ENCODE results near the gene TCTN3. TPM values are rescaled to one million over a fixed set of nuclear protein-coding genes. Genes with fewer than 3 reads are reported as not detected.
A peak's percentile ranks its signal among the peaks of the same experiment; 100 is the strongest.
"Not testable (repeated sequence)": the region's sequence is repeated elsewhere in the genome, so short reads cannot be mapped to it uniquely, and the experiment has no call there.

TCTN3 gene
- total RNA-seq, 1 experiment from 2014 or later: 41.7 TPM

- Histone ChIP-seq H3K4me2 (ENCODE audit: low read length) (0 out of 2 replicates have a peak overlapping the region, but pooled peaks have one; percentile 49), H3K9me2 (ENCODE audit: insufficient read depth) (no peaks in the 10 kb centered on the region), H2AFZ (ENCODE audit: low read depth, low read length, poor library complexity, severe bottlenecking) (no peak overlapping the region), H3K79me2 (ENCODE audit: insufficient read depth, low read length) (no peaks in the 10 kb centered on the region), H3K27ac (ENCODE audit: low read depth, low read length) (peak overlapping the region; percentile 47; the same call in 1 of the 2 replicates), H3K27me3 (ENCODE audit: insufficient read depth, low read length) (no peaks in the 10 kb centered on the region), H3K36me3 (ENCODE audit: control insufficient read depth in 1 of 2, insufficient read depth in 2 of 2, low read length in 2 of 2) (peaks cover 5 to 20% of the 10 kb centered on the region in 2 experiments), H3K4me1 (ENCODE audit: control insufficient read depth in 1 of 2, insufficient read depth in 2 of 2, low read length in 2 of 2) (peaks cover 20 to 22% of the 10 kb centered on the region in 2 experiments), H3K4me3 (replicated peaks in 1 of 2; ENCODE audit: low read depth in 1 of 2, low read length in 2 of 2) (no peak overlapping the region), H4K20me1 (ENCODE audit: insufficient read depth) (no peaks in the 10 kb centered on the region), H3K9me3 (ENCODE audit: control insufficient read depth in 1 of 2, insufficient read depth in 1 of 2, low read depth in 1 of 2, low read length in 2 of 2) (no peaks in the 10 kb centered on the region), H3K9ac (ENCODE audit: low read length) (no peak overlapping the region)
- no peak for TF ChIP-seq EZH2 (IDR thresholded peaks at IDR 0.05)
- no peak for TF ChIP-seq REST (IDR thresholded peaks at IDR 0.05; ENCODE audit: low read depth)
- TF ChIP-seq SRF (IDR thresholded peaks at IDR 0.05; ENCODE audit: low read depth): no peak
- TF ChIP-seq, protein P1, sequence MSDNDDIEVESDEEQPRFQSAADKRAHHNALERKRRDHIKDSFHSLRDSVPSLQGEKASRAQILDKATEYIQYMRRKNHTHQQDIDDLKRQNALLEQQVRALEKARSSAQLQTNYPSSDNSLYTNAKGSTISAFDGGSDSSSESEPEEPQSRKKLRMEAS (IDR thresholded peaks at IDR 0.05): no peak
- TF ChIP-seq CEBPB (IDR thresholded peaks at IDR 0.05; ENCODE audit: low read depth): no peak
- no peak for TF ChIP-seq SP1 (IDR thresholded peaks at IDR 0.05; ENCODE audit: low read depth)
- no peak for TF ChIP-seq FOSL1 (IDR thresholded peaks at IDR 0.05; ENCODE audit: low read depth)
- no peak for TF ChIP-seq SIN3A (IDR thresholded peaks at IDR 0.05; ENCODE audit: low read depth)
- TF ChIP-seq RAD21 (IDR thresholded peaks at IDR 0.05; ENCODE audit: low read depth): no peak
- no peak for TF ChIP-seq EZH2phosphoT487 (IDR thresholded peaks at IDR 0.05; ENCODE audit: borderline replicate concordance)
- TF ChIP-seq ZNF274 (IDR thresholded peaks at IDR 0.05; ENCODE audit: low read depth, low read length): no peak
- TF ChIP-seq ZFX (IDR thresholded peaks at IDR 0.05): no peak
- TF ChIP-seq CTCF (IDR thresholded peaks at IDR 0.05 in 2 of 3, conservative IDR thresholded peaks at IDR 0.05 in 1 of 3; ENCODE audit: borderline replicate concordance in 1 of 3, insufficient read depth in 1 of 3, low read depth in 2 of 3, low read length in 2 of 3): no peak
- no peak for DNase-seq (ENCODE audit: low read depth, low spot score)
- POLR2A ChIA-PET: no interaction called here
- ATAC-seq: no peak
- intact Hi-C loops (cut with micrococcal nuclease): no loop called here
- CTCF ChIA-PET: interaction anchor here (0.9 kb wide), 1 partner anchor 19 kb away, joined by 5 read pairs; the partner anchor contains the start of gene TCTN3
- RAD21 ChIA-PET (ENCODE audit: low non-redundant PET in 1 of 2, low total read pairs in 2 of 2, uncharacterized antibody in 2 of 2, unreplicated experiment in 2 of 2): no interaction called here
- no TSS peak for BruUV-seq (replicated peaks)
Measured at GRCh38 chr10:95674643-95675042, 19.1 kb downstream of the TCTN3 start.

DNA sequence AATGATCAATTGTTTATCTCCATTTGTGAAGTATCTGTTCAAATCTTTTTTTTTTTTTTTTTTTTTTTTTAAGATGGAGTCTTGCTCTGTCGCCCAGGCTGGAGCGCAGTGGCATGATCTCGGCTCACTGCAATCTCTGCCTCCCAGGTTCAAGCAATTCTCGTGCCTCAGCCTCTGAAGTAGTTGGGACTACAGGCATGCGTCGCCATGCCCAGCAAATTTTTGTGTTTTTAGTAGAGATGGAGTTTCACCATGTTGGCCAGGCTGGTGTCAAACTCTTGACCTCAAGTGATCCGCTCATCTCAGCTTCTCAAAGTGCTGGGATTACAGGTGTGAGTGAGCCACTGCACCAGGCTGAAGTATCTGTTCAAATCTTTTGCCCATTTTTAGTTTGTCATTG is 21.1 kb downstream of the TCTN3 start:
- H3K27ac ChIP-seq (ENCODE audit: low read depth, low read length); H3K79me2 ChIP-seq (ENCODE audit: insufficient read depth, low read length); ATAC-seq; DNase-seq (ENCODE audit: low read depth, low spot score); BruUV-seq (replicated peaks); H3K9ac ChIP-seq (ENCODE audit: low read length); H3K27me3 ChIP-seq (ENCODE audit: insufficient read depth, low read length); H3K4me2 ChIP-seq (ENCODE audit: low read length); intact Hi-C loops (cut with micrococcal nuclease); POLR2A ChIA-PET; RAD21 ChIA-PET (ENCODE audit: low non-redundant PET in 1 of 2, low total read pairs in 2 of 2, uncharacterized antibody in 2 of 2, unreplicated experiment in 2 of 2); H3K9me3 ChIP-seq (ENCODE audit: control insufficient read depth in 1 of 2, insufficient read depth in 1 of 2, low read depth in 1 of 2, low read length in 2 of 2); H4K20me1 ChIP-seq (ENCODE audit: insufficient read depth); H3K4me3 ChIP-seq (replicated peaks in 1 of 2; ENCODE audit: low read depth in 1 of 2, low read length in 2 of 2); H3K9me2 ChIP-seq (ENCODE audit: insufficient read depth); H2AFZ ChIP-seq (ENCODE audit: low read depth, low read length, poor library complexity, severe bottlenecking): not testable (repeated sequence)
- CTCF ChIA-PET: interaction anchor here (1.3 kb wide), 1 partner anchor 21 kb away, joined by 6 read pairs; the partner anchor contains the start of gene TCTN3
- Histone ChIP-seq H3K4me1 (ENCODE audit: control insufficient read depth in 1 of 2, insufficient read depth in 2 of 2, low read length in 2 of 2) (peaks cover 20 to 22% of the 10 kb centered on the region in 2 experiments), H3K36me3 (ENCODE audit: control insufficient read depth in 1 of 2, insufficient read depth in 2 of 2, low read length in 2 of 2) (peaks cover 2 to 17% of the 10 kb centered on the region in 2 experiments; a peak in 2 of 4 replicates)
